Measurements from ENCODE around the gene NSUN5. TPM values are rescaled to one million over a fixed set of nuclear protein-coding genes. Genes with fewer than 3 reads are reported as not detected.
"Not testable (repeated sequence)": the region's sequence is repeated elsewhere in the genome, so short reads cannot be mapped to it uniquely, and the experiment has no call there.

Gene NSUN5
- total RNA-seq, 2 donors from 2014 or later = 18.8 to 27.2 TPM

- peaks cover 8% of the 10 kb centered on the region for H3K4me1 ChIP-seq
- no peak for TF ChIP-seq POLR2A (IDR thresholded peaks at IDR 0.05)
- no peak overlapping the region for H3K4me3 ChIP-seq
- H3K27ac ChIP-seq = no peak overlapping the region
- DNase-seq (no peak), ATAC-seq (no peak)
- no peaks in the 10 kb centered on the region for H3K27me3 ChIP-seq
- H3K36me3 ChIP-seq (replicated peaks in 1 of 2; ENCODE audit: insufficient read depth in 1 of 2, low read depth in 2 of 2) = no peaks in the 10 kb centered on the region
- H3K9me3 ChIP-seq = no peaks in the 10 kb centered on the region
- intact Hi-C loops (cut with DNase I) = no loop called here
- 71 to 94% methylated on average over 5 of the region's 5 CpGs for WGBS, 2 donors
Measured at GRCh38 chr7:73314271-73314670, 5.6 kb upstream of the NSUN5 start.

DNA sequence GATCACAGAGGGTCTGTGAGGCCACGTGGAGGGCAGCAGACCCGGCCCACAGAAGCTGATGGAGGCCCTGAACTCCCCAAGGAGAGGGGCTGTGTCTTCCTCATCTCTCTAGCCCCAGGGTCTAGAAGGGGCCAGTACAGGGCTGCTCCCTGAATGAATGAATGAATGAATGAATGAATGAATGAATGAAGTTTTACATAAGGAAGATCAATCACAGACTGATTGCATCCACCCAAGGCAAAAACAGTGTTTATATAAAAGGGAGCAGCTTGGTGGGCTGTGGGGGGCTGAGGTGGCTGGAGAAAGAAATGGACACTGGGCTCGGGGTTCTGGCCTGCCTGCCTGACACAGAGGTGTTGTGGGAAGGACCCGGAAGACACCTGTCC is 4.9 kb upstream of the NSUN5 start:
- intact Hi-C loops (cut with DNase I) = no loop called here
- no peaks in the 10 kb centered on the region for H3K36me3 ChIP-seq (replicated peaks in 1 of 2; ENCODE audit: insufficient read depth in 1 of 2, low read depth in 2 of 2)
- no peak overlapping the region for H3K27ac ChIP-seq
- H3K27me3 ChIP-seq = no peaks in the 10 kb centered on the region
- no peak for DNase-seq
- TF ChIP-seq, protein P1, sequence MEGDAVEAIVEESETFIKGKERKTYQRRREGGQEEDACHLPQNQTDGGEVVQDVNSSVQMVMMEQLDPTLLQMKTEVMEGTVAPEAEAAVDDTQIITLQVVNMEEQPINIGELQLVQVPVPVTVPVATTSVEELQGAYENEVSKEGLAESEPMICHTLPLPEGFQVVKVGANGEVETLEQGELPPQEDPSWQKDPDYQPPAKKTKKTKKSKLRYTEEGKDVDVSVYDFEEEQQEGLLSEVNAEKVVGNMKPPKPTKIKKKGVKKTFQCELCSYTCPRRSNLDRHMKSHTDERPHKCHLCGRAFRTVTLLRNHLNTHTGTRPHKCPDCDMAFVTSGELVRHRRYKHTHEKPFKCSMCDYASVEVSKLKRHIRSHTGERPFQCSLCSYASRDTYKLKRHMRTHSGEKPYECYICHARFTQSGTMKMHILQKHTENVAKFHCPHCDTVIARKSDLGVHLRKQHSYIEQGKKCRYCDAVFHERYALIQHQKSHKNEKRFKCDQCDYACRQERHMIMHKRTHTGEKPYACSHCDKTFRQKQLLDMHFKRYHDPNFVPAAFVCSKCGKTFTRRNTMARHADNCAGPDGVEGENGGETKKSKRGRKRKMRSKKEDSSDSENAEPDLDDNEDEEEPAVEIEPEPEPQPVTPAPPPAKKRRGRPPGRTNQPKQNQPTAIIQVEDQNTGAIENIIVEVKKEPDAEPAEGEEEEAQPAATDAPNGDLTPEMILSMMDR (IDR thresholded peaks at IDR 0.05) = no peak
- H3K4me3 ChIP-seq = no peak overlapping the region
- WGBS, 2 donors = 72 to 88% methylated on average over 2 to 4 of the region's 4 CpGs
- H3K4me1 ChIP-seq = peaks cover 5% of the 10 kb centered on the region
- no peaks in the 10 kb centered on the region for H3K9me3 ChIP-seq
- no peak for ATAC-seq

- ATAC-seq (no peak), DNase-seq (no peak)
- 94% methylated on average over 43 of the region's 48 CpGs; no CpG with 5 or more reads in 1 of the 2 donors for WGBS, 2 donors
- intact Hi-C loops (cut with DNase I) = no loop called here
- no peak overlapping the region for H3K27ac ChIP-seq
- no peaks in the 10 kb centered on the region for H3K36me3 ChIP-seq (replicated peaks in 1 of 2; ENCODE audit: insufficient read depth in 1 of 2, low read depth in 2 of 2)
- no peak for TF ChIP-seq POLR2A (IDR thresholded peaks at IDR 0.05)
- TF ChIP-seq, protein P1 (IDR thresholded peaks at IDR 0.05) = no peak
- H3K27me3 ChIP-seq = no peaks in the 10 kb centered on the region
- H3K4me3 ChIP-seq = no peak overlapping the region
- H3K4me1 ChIP-seq = peaks cover 7% of the 10 kb centered on the region
- no peaks in the 10 kb centered on the region for H3K9me3 ChIP-seq
Measured at GRCh38 chr7:73312831-73313520, 4.3 kb upstream of the NSUN5 start.

DNA sequence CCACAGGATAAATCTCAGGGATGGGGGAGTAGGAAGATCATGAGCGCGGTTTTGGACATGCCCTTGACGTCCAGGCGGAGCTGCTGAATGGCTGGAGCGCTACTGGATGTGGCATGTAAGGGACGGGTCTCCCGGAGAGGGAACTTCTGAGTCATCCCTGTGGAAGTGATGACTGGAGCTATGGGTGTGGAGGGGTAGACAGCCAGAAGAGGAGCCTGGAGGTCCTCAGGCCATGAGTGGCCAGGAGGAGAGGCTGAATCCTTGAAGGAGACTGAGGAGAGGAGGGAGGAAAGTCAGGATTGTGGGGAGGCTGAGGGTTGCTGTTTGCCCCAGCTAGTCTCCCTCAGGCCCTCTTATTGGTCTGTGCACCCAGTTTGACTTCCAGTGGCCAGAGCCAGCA is 2.8 kb upstream of the NSUN5 start:
- H3K9me3 ChIP-seq; intact Hi-C loops (cut with DNase I); H3K27ac ChIP-seq; ATAC-seq; DNase-seq; H3K36me3 ChIP-seq (replicated peaks in 1 of 2; ENCODE audit: insufficient read depth in 1 of 2, low read depth in 2 of 2); H3K27me3 ChIP-seq; H3K4me3 ChIP-seq: not testable (repeated sequence)
- 87 to 88% methylated on average over 5 to 7 of the region's 7 CpGs for WGBS, 2 donors
- peaks cover 16% of the 10 kb centered on the region for H3K4me1 ChIP-seq

- peaks cover 0 to 9% of the 10 kb centered on the region in 2 donors for H3K36me3 ChIP-seq (replicated peaks in 1 of 2; ENCODE audit: insufficient read depth in 1 of 2, low read depth in 2 of 2)
- peak; percentile 47 for ATAC-seq
- no peaks in the 10 kb centered on the region for H3K9me3 ChIP-seq
- peaks cover 16% of the 10 kb centered on the region for H3K4me1 ChIP-seq
- H3K4me3 ChIP-seq = peak overlapping the region; percentile 60 to 83
- 9 to 23% methylated on average over 23 to 43 of the region's 43 CpGs for WGBS, 2 donors
- TF ChIP-seq, protein P1 (IDR thresholded peaks at IDR 0.05) = no peak
- no peak for TF ChIP-seq POLR2A (IDR thresholded peaks at IDR 0.05)
- H3K27me3 ChIP-seq = no peaks in the 10 kb centered on the region
- peak overlapping the region; percentile 47 to 83 (median 65) for H3K27ac ChIP-seq
- DNase-seq = peak in 1 of 4 donors; percentile 35
- intact Hi-C loops (cut with DNase I) = no loop called here
Measured at GRCh38 chr7:73308074-73308664, 457 bp downstream of the NSUN5 start.

Measured in body of pancreas (tissue), 4 donors.